Left renal pelvis (tissue), 4 donors: Measurements from ENCODE around the gene SAMD15. TPM values are rescaled to one million over a fixed set of nuclear protein-coding genes. Genes with fewer than 3 reads are reported as not detected.
"Not testable (repeated sequence)": the region's sequence is repeated elsewhere in the genome, so short reads cannot be mapped to it uniquely, and the experiment has no call there.

Experiments used
- DNase-seq, 4 donors: peaks; one replicate each; pipeline ENCODE4 v3.0.0-alpha.2; 2013; ENCODE audit warnings: low read depth in 4 of 4, low spot score in 3 of 4
- polyA plus RNA-seq, 4 donors: library from polyadenylated mRNA; unstranded; fragments of 120-200 nt; gene quantifications; one replicate each; pipeline ENCODE4 v1.2.1, GENCODE V29; 2013; ENCODE audit not compliant: insufficient read length in 4 of 4

Gene SAMD15
- polyA plus RNA-seq, 4 donors: 1.5 to 10.4 (median 9.6) TPM

DNA sequence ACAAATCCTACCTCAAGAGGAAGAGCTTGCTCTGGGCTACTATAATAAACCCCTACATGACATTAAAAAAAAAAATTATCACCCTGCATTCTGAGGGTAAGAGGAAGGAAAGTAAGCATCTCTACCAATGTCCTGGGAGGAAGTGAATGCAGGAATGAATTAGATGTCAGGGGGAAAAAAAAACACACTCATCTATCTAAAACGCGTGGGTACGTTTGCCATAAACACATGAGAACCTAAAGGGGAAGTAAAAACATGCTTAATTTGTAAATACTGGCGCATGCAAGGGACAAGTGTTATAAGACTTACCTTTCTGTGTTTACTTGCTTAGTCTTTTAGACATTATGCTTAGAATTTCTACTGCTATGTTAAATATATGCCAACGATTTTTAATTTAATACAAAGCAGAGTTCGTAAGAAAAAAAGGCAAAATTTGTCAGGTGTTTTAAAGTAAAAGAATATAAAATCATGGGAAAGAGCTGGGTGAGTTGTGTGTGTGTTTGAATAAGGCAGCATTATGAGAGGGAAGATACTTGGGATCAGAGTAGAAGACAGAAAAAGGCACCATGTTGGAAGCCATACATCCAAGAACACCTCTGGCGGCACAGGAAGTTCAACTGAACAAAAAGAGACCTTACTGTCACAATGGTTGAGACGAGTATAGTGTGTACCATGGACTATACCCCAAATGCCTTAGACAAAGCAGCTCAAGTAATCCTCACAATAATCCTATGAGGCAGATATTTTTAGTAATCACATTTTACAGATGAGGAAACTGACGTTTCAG, 1.8 kb upstream of the SAMD15 start:
- DNase-seq: no peak

DNA sequence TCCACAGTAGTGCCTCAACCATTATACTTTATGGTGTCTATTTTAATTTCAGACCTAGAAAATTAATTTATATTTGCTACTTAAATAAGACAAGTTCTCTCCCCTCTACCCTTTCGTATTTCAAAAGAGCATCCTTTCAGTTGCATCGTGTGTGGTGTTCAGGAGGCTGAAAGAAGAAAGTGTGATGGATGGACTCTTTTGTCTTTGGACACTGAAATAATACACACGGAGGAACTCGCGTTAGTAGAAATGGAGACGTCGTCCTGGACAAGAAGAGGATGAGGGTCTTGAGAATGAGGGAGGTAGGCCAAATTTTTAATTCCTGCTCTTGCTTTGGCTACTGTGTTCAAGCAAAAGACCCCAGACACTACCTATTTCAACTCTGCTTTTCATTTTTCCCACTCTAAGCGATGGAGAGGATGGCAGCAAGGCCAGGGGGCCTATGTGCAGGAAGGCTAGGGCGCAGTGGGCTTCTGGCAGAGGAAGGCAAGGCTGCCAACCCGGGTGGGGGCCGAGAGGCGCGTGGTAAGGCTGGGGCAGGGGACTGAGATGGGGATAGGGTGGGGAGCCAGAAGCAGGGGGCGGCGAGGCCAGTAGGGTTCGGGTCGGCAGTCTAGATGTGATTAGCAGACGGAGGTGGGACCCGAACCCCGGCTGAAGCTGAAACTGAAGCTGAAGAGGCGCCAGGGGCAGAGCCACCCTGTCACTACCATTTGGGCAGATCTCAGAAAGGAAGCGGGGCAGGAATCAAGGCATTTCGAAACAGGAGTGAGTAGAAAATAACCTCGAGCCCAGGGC, 1.0 kb upstream of the SAMD15 start:
- DNase-seq: peak in 2 of 4 donors; percentile 12 to 16

DNA sequence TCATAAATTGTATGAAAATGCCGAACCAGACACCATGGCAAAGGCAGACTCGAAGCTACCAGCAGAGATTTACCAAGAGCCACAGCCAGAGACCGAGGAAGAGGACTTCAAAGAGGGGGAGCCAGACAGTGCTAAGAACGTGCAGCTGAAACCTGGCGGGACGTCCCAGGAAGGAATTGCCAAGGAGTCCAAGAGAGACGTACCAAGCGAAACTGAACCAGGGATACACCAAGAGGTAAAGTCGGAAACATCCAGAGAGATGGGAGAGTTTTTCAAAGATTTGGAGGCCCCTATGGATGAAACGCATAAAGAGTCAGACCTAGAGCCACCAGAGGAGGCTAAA, 294 bp downstream of the SAMD15 start:
- no peak for DNase-seq

DNA sequence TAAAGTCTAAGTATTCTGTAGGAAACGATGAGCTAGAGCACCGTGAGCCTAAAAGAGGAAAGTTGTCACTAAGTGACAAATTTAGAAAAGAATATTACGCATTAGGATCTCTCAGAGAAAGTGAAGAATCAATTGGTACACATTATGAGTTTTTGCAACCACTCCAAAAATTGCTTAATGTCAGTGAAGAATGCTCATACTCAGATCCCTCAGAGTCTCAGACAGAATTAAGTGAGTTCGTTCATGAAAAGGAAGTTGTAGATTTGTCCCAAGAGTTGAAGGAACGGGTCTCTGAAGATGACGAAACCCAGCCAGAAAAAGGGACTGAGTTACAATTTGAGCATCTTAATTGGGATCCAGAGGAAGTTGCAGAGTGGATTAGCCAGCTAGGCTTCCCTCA, 1.5 kb downstream of the SAMD15 start:
- no peak for DNase-seq

DNA sequence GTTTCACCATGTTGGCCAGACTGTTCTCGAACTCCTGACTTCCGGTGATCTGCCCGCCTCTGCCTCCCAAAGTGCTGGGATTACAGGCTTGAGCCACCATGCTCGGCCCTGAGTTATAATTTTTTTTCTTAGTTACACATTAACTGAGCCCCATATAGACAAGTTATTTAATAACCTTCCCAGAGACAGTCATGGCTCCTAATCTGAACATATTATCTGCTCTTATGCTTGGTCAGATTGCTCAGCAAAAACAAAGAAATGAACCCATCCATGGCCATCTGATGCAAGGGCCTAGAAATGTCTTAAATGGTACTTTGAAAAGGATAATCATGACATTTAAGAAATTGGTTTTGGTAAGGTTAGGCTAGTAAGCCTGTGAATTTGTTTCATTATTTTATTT, 13.0 kb downstream of the SAMD15 start:
- no peak for DNase-seq

DNA sequence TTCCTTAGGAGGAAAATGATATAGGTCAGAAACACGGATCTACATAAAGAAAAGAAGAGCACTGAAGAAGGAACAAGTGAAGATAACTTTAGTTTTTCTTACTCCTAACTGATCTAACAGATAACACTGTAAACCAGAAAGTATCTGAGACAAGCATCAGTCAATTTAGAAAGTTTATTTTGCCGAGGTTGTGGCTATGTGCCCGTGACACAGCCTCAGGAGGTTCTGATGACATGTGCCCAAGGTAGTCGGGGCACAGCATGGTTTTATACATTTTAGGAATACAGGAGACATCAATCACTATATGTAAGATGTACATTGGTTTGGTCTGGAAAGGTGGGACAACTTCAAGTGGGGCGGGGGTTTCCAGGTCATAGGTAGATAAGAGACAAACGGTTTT, 23.0 kb downstream of the SAMD15 start:
- no peak for DNase-seq

DNA sequence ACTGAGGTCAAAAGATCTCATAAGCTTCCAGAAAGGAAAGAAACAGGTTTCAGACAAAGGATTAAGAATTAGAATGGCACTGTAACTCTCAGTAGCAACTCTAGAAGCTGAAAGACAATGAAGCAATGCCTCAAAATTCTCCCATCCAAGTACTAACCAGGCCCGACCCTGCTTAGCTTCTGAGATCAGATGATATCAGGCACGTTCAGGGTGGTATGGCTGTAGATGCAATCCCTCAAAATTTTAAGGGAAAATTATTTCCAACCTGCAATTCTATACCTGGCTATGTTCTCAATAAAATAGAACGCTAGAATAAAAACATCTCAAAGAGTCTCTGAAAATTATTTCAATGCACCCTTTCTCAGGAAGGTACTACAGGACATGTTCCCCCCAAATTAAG, 26.6 kb downstream of the SAMD15 start:
- DNase-seq: no peak

DNA sequence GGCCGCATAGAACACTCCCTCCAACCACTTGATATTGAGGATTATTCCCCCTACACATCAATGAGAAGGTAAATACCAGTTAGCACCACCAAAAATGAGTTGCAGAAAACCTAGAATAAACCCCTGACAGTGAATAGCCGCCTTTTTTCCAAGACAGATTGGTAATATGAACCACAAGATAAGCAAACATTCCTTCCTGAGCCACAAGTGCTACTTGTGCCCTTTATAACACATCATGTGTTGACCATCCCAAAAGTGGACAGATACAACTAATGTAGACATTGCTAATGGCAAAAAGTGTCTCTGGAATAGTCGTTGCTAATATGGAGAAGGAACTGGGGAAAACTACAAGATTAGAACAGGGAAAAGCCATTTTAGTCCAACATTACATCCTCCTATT, 28.9 kb downstream of the SAMD15 start:
- DNase-seq: no peak

DNA sequence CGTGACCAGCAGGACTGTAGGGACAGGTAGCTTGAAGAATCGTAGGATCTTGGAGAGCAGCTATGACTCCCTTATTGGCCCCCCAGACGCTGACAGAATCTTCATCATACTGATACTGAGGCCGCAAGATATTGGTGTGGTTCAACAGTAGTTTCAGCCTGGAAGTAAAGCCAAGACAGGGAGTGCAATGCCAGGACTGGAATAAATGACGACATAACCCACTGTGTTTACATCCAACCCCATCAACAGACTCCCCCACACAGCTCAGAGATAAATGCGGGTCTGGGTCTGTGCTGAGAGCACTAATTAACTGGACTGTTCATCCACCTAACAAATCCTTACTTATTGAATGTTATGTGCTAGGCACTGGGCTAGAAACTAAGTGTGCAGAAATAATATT, 29.5 kb downstream of the SAMD15 start:
- no peak for DNase-seq

DNA sequence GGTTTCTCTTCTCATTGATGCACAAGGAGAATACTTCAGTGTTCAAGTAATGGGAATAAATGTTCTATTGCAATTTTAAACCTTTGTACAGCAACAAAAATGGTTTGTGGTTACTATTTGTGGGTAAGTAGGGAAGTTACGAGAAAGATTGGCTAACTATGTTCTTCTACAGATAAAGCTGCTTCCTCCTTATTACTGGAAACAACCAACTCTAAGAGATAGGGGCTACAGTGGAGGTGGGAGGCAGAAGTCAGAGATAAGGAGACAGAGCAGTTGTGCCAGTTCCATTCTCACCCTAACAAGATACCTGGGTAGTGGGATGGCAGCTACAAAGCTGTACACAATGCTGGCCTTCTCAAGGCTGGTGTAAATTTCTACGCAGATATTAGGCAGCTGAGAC, 30.0 kb downstream of the SAMD15 start:
- DNase-seq: no peak

DNA sequence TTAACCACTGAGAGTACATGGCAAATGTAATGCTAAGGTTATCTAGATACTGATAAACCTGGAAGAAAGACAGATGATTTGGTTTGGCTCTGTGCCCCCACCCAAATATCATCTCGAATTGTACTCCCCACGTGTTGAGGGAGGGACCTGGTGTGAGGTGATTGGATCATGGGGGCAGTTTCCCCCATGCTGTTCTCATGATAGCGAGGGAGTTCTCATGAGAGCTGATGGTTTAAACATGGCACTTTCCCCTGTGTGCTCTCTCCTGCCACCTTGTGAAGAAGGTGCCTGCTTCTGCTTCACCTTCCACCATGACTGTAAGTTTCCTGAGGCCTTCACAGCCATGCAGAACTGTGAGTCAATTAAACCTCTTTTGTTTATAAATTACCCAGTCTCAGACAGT, 32.0 kb downstream of the SAMD15 start:
- DNase-seq: no peak

DNA sequence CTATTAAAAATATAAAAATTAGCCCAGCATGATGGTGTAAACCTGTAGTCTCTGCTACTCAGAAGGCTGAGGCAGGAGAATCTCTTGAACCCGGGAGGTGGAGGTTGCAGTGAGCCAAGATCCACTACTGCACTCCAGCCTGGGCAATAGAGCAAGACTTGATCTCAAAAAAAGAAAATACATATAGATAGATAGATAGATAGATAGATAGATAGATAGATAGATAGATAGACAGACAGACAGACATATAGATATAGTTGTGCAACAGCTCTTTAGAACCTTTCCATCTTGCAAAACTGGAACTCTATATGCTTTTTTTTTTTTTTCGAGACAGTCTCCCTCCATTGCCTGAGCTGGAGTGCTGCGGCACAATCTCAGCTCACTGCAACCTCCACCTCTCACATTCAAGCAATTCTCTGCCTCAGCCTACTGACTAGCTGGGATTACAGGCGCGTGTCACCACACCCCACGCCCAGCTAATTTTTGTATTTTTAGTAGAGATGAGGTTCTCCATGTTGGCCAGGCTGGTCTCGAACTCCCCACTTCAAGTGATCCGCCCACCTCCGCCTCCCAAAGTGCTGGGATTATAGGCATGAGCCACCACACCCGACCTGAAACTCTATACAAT, 38.3 kb downstream of the SAMD15 start:
- DNase-seq: not testable (repeated sequence)

DNA sequence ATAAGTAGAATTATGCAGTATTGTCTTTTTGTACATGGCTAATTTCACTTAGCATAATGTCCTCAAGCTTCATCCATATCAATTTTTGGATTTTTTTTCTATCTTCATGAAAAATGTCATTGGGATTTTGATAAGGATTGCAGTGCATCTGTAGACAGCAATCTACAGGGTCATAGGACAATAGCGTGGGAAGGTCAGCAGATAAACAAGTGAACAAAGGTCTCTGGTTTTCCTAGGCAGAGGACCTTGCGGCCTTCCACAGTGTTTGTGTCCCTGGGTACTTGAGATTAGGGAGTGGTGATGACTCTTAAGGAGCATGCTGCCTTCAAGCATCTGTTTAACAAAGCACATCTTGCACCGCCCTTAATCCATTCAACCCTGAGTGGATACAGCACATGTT, 38.9 kb downstream of the SAMD15 start:
- not testable (repeated sequence) for DNase-seq

DNA sequence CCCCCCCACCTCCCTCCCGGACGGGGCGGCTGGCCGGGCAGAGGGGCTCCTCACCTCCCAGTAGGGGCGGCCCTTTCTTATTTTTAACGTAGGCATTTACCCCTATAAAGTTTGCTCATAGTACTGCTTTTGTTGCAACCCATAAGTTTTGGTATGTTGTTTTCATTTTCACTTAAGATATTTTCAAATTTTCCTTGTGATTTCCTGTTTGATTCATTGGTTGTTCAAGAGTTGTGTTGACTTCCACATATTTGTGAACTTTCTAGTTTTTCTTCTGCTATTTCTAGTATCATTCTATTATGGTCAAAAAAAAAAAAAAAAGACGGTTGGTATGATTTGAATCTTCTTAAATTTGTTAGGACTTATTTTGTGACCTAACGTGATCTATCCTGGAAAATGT, 39.7 kb downstream of the SAMD15 start:
- no peak for DNase-seq

DNA sequence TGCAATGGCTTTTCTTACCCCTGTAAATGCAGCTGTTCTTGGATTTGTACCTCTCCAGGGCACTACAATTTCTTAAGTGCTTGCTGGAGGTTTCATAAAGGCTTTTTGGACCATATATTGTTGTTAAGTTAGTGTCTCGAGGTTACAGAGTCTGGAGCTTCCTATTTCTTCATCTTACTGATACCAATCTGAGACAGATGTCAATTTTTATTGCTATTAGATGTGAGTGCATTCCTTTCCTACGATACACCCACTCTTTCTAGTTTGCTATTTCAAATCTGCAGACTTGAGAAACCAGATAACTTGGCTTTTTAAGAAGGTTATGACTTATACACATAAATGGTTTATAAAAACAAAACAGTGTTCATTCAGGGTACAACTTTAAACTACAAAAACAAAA, 44.0 kb downstream of the SAMD15 start:
- no peak for DNase-seq

DNA sequence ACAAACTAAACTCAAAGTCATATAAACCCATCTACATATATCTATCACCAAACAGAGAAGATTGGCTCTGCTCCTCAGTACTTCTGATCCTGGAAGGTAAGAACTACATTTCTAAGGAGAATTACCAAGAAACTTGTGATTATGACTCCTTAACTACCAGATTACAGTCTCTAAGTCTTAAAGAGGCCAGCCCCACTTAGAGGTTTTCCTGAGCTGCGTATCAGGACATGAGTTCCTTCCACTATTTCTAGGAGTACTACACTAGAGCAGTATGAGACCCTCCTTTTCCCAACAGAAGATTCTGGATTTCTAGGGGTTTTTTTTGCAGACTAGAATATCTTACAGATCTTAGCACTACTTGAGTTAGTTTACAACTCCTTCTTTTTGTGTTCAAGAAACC, 46.2 kb downstream of the SAMD15 start, which contains the start of gene NOXRED1:
Gene NOXRED1 (minus strand): TSS at position 101 of the 400 bp plus-strand sequence. CDS start 634 bp downstream, outside the sequence.
- no peak for DNase-seq

DNA sequence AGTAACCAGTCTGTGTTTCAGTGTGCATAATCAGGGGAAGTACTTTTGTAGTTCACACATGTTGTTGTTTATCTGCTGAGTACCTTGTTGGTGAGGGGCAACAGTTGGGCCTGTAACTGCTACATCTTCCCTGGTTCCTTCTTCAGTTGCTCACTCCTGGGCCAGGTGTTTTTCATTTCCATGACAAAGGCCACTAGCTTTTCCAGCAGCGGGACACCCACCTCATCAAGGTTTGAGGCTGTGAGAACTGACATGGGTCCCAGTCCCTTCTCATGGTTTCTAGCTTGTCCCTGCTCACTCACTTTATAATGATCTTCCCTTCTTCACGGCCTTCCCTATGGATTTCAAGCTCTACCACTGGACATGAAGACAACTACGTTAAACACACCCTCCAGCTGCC, 47.7 kb downstream of the SAMD15 start:
- DNase-seq: no peak

DNA sequence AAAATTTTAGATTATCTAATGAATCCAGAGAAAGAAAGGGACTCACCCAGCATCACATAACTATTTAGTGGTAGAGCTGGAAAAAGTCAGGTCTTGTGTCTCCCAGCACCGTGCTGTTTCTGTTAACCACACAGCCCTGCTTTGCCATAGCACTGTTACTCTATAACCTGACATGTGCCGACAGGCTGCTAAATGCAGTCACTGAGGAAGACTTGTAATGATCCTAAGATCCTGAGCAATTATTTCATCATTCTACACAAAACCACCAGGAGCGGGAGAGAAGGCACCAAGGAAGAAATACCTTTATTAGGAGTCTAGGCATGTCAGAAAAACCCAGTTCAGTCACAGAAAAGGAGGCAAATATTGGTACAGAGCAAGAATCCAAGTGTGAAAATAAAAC, 49.2 kb downstream of the SAMD15 start:
- DNase-seq: no peak

DNA sequence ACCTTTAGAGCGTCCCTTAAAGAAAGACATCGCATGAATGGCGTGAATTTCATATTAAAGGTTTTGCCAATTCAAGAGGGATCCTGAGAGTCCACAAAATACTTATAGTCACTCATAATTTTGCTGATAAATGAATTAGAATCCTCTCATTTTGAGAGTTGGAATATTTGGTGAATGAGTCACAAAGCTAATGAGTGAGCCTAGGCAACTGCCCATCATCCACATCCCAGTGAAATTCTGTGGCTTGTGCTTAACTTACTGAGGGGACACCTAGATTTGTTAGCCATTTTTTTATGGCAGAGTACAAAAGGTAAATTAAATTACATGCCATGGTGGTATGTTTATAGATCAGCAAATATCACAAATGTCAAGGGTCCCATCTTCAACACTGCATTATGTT, 58.9 kb downstream of the SAMD15 start:
- DNase-seq: no peak

DNA sequence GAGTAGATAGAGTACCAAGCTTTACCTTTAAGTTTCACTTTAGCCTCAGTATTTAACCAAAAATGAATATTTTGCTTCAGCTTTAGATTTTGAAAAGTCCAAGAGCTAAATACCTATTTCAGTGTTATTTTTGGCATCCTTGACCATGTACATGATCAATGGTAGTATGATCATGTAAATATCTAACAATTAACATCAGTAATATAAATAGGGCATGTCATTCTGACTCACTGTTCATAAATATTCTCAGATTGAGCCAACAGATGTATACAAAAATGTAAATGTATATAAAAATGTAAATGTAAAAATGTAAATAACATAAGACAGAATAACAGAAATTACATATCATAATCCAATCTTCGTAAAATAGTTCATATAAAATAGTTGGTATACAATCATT, 61.4 kb downstream of the SAMD15 start:
- no peak for DNase-seq

DNA sequence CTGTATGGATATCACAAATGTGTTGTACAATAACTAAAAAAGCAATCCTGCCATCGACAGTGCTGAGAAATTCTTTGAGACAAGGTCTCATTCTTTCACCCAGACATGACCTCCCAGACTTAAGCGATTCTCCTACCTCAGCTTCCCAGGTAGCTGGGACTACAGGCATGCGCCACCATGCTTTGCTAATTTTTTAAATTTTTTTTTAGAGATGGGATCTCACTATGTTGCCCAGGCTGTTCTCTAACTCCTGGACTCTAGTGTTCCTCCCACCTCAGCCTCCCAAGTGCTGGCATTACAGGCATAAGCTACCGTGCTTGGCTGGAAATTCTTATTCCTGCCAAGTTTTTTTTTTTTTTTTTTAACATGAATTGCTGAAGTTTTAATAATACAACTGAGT, 62.7 kb downstream of the SAMD15 start:
- no peak for DNase-seq
